Hepatocyte (in vitro differentiated cells): ENCODE measurements around the gene ELSPBP1. TPM values are rescaled to one million over a fixed set of nuclear protein-coding genes. Genes with fewer than 3 reads are reported as not detected.

Experiments
- DNase-seq: peaks from one replicate; pipeline ENCODE4 v3.0.0-alpha.2; 2016; ENCODE audit warnings: low spot score
- H2AFZ ChIP-seq: fragments of 200-600 bp; sonication (generic); 2 replicates; pipeline ENCODE4 v1.6.0; 2016; ENCODE audit warnings: antibody characterized with exemption, mild to moderate bottlenecking
- H3K27ac ChIP-seq: fragments of 200-600 bp; sonication (generic); 2 replicates; pipeline ENCODE4 v1.5.1; 2016; ENCODE audit warnings: mild to moderate bottlenecking
- H3K27me3 ChIP-seq: fragments of 200-600 bp; sonication (generic); 2 replicates; pipeline ENCODE4 v1.6.1; 2016
- H3K36me3 ChIP-seq: fragments of 200-600 bp; sonication (generic); replicated peaks from 2 replicates; pipeline ENCODE4 v1.5.1; 2016; ENCODE audit warnings: low read depth; ENCODE audit not compliant: insufficient read depth
- H3K4me1 ChIP-seq: fragments of 200-600 bp; sonication (generic); 2 replicates; pipeline ENCODE4 v1.5.1; 2016; ENCODE audit warnings: mild to moderate bottlenecking, moderate library complexity; ENCODE audit not compliant: insufficient read depth
- H3K4me2 ChIP-seq: fragments of 200-600 bp; sonication (generic); 2 replicates; pipeline ENCODE4 v1.6.0; 2016
- H3K4me3 ChIP-seq: fragments of 200-600 bp; sonication (generic); 2 replicates; pipeline ENCODE4 v1.5.1; 2016; ENCODE audit warnings: mild to moderate bottlenecking
- H3K79me2 ChIP-seq: fragments of 200-600 bp; sonication (generic); 2 replicates; pipeline ENCODE4 v1.6.0; 2017; ENCODE audit warnings: mild to moderate bottlenecking
- H3K9me2 ChIP-seq: fragments of 200-600 bp; sonication (generic); replicated peaks from 2 replicates; pipeline ENCODE4 v1.6.0; 2017; ENCODE audit warnings: mild to moderate bottlenecking; ENCODE audit not compliant: insufficient read depth
- H3K9me3 ChIP-seq: fragments of 200-600 bp; sonication (generic); 2 replicates; pipeline ENCODE4 v1.5.1; 2016; ENCODE audit warnings: low read depth, mild to moderate bottlenecking
- H4K20me1 ChIP-seq: fragments of 200-600 bp; sonication (generic); 2 replicates; pipeline ENCODE4 v1.6.0; 2016; ENCODE audit warnings: mild to moderate bottlenecking; ENCODE audit not compliant: insufficient read depth, poor library complexity, severe bottlenecking
- CTCF ChIP-seq: fragments of 200-600 bp; sonication (generic); IDR thresholded peaks from 2 replicates; pipeline ENCODE4 v1.5.1; 2016; ENCODE audit warnings: antibody characterized with exemption, mild to moderate bottlenecking; ENCODE audit not compliant: poor library complexity
- EZH2 ChIP-seq: fragments of 200-600 bp; sonication (generic); IDR thresholded peaks from 2 replicates; pipeline ENCODE4 v1.6.1; 2016; ENCODE audit warnings: antibody characterized with exemption, mild to moderate bottlenecking, borderline replicate concordance
- EZH2phosphoT487 ChIP-seq: fragments of 200-600 bp; sonication (generic); IDR thresholded peaks from one replicate; pipeline ENCODE4 v1.6.1; 2018; ENCODE audit warnings: antibody characterized with exemption, mild to moderate bottlenecking, low read depth, moderate library complexity; ENCODE audit not compliant: unreplicated experiment, severe bottlenecking
- WGBS: methylation state at CpG from one replicate; pipeline ENCODE4 v1.1.6; 2016; ENCODE audit warnings: low lambda C conversion rate; ENCODE audit errors: missing lambda C conversion rate; 5-methylcytosine and 5-hydroxymethylcytosine counted together
- polyA plus RNA-seq: library from polyadenylated mRNA; unstranded; fragments of >200 nt; fragmentation: Nextera tagmentation; extraction: Ambion mirVana; gene quantifications from 2 replicates; pipeline ENCODE4 v1.2.1, GENCODE V29; 2016
- total RNA-seq: library from RNA; depleted of rRNA; stranded (reverse); fragments of >200 nt; gene quantifications from 2 replicates; pipeline ENCODE4 v1.2.3, GENCODE V29; 2014

Gene ELSPBP1
- total and polyA plus RNA-seq, 2 experiments from 2014 or later: 0.28 to 1.0 TPM

- Histone ChIP-seq H3K27me3 (no peaks in the 10 kb centered on the region), H3K9me2 (no peaks in the 10 kb centered on the region), H3K27ac (no peak overlapping the region), H4K20me1 (no peaks in the 10 kb centered on the region), H3K36me3 (no peaks in the 10 kb centered on the region), H3K4me1 (no peaks in the 10 kb centered on the region), H3K79me2 (no peaks in the 10 kb centered on the region), H2AFZ (no peak overlapping the region), H3K4me3 (no peak overlapping the region), H3K9me3 (no peaks in the 10 kb centered on the region), H3K4me2 (no peak overlapping the region)
- 78% methylated on average over 10 of the region's 10 CpGs for WGBS
- TF ChIP-seq EZH2phosphoT487 (no peak), EZH2 (no peak), CTCF (no peak)
- DNase-seq: no peak
Measured at GRCh38 chr19:48030073-48030472, 35.6 kb downstream of the ELSPBP1 start.

GRCh38 chr19:48033604-48034003, 39.2 kb downstream of the ELSPBP1 start:
- H3K9me3 ChIP-seq: peaks cover 3% of the 10 kb centered on the region
- H3K27me3 ChIP-seq: no peaks in the 10 kb centered on the region
- H3K36me3 ChIP-seq: no peaks in the 10 kb centered on the region
- H2AFZ ChIP-seq: no peak overlapping the region
- H3K9me2 ChIP-seq: no peaks in the 10 kb centered on the region
- H3K4me2 ChIP-seq: no peak overlapping the region
- H3K27ac ChIP-seq: no peak overlapping the region
- no peaks in the 10 kb centered on the region for H3K4me1 ChIP-seq
- 81% methylated on average over 5 of the region's 5 CpGs for WGBS
- no peaks in the 10 kb centered on the region for H4K20me1 ChIP-seq
- TF ChIP-seq EZH2 (no peak), CTCF (no peak), EZH2phosphoT487 (no peak)
- no peaks in the 10 kb centered on the region for H3K79me2 ChIP-seq
- no peak for DNase-seq
- H3K4me3 ChIP-seq: no peak overlapping the region

DNA sequence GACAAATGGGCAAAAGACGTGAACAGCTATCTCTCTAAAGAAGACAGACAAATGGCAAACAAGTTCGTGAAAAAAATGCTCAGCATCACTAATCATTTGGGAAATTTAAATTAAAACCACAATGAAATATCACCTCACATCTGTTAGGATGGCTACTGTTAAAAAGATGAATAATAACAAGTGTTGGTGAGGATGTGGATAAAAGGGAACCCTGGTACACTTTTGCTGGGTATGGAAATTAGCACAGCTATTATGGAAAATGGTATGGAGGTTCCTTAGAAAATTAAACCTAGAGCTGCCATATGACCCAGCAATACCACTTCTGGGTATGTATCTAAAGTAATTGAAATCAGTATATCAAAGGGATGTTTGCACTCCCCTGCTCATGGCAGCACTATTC, 42.3 kb downstream of the ELSPBP1 start:
- no peak for DNase-seq
- Histone ChIP-seq H3K9me2 (no peaks in the 10 kb centered on the region), H3K4me2 (no peak overlapping the region), H3K4me1 (no peaks in the 10 kb centered on the region), H3K27ac (no peak overlapping the region), H3K4me3 (no peak overlapping the region), H2AFZ (no peak overlapping the region), H3K9me3 (peaks cover 3% of the 10 kb centered on the region), H4K20me1 (no peaks in the 10 kb centered on the region), H3K27me3 (no peaks in the 10 kb centered on the region), H3K79me2 (no peaks in the 10 kb centered on the region), H3K36me3 (no peaks in the 10 kb centered on the region)
- WGBS: 81% methylated on average over 2 of the region's 2 CpGs
- no peak for TF ChIP-seq EZH2phosphoT487
- no peak for TF ChIP-seq CTCF
- TF ChIP-seq EZH2: no peak
